ENCODE results near the gene GRAMD2A. TPM values are rescaled to one million over a fixed set of nuclear protein-coding genes. Genes with fewer than 3 reads are reported as not detected.
"Not testable (repeated sequence)": the region's sequence is repeated elsewhere in the genome, so short reads cannot be mapped to it uniquely, and the experiment has no call there.

The GRAMD2A gene
- polyA plus RNA-seq, 4 donors: 6.1 to 15.3 (median 8.7) TPM

GRCh38 chr15:72193836-72194396 is 3.7 kb downstream of the GRAMD2A start:
- no peak for DNase-seq (ENCODE audit: low read depth in 4 of 4, low spot score in 2 of 4)

GRCh38 chr15:72192416-72192815 is 5.2 kb downstream of the GRAMD2A start:
- DNase-seq (ENCODE audit: low read depth in 4 of 4, low spot score in 2 of 4): no peak

- no peak for DNase-seq (ENCODE audit: low read depth in 4 of 4, low spot score in 2 of 4)
Observed at GRCh38 chr15:72189250-72189902, 8.2 kb downstream of the GRAMD2A start.

- DNase-seq (ENCODE audit: low read depth in 4 of 4, low spot score in 2 of 4): no peak
Observed at GRCh38 chr15:72184165-72184811, 13.3 kb downstream of the GRAMD2A start.

GRCh38 chr15:72183781-72184164 is 13.8 kb downstream of the GRAMD2A start:
- DNase-seq (ENCODE audit: low read depth in 4 of 4, low spot score in 2 of 4): no peak

- no peak for DNase-seq (ENCODE audit: low read depth in 4 of 4, low spot score in 2 of 4)
Observed at GRCh38 chr15:72182673-72183072, 14.9 kb downstream of the GRAMD2A start.

GRCh38 chr15:72182244-72182643 is 15.3 kb downstream of the GRAMD2A start:
- no peak for DNase-seq (ENCODE audit: low read depth in 4 of 4, low spot score in 2 of 4)

- DNase-seq (ENCODE audit: low read depth in 4 of 4, low spot score in 2 of 4): no peak
Observed at GRCh38 chr15:72180761-72181324, 16.7 kb downstream of the GRAMD2A start.

GRCh38 chr15:72179950-72180581 is 17.5 kb downstream of the GRAMD2A start:
- DNase-seq (ENCODE audit: low read depth in 4 of 4, low spot score in 2 of 4): no peak

- no peak for DNase-seq (ENCODE audit: low read depth in 4 of 4, low spot score in 2 of 4)
Observed at GRCh38 chr15:72178976-72179585, 18.5 kb downstream of the GRAMD2A start.

- DNase-seq (ENCODE audit: low read depth in 4 of 4, low spot score in 2 of 4): no peak
Observed at GRCh38 chr15:72176743-72177142, 20.8 kb downstream of the GRAMD2A start.

- DNase-seq (ENCODE audit: low read depth in 4 of 4, low spot score in 2 of 4): no peak
Observed at GRCh38 chr15:72176159-72176558, 21.4 kb downstream of the GRAMD2A start.

GRCh38 chr15:72175186-72176044 is 22.2 kb downstream of the GRAMD2A start:
- no peak for DNase-seq (ENCODE audit: low read depth in 4 of 4, low spot score in 2 of 4)

GRCh38 chr15:72174551-72175165 is 22.9 kb downstream of the GRAMD2A start:
- no peak for DNase-seq (ENCODE audit: low read depth in 4 of 4, low spot score in 2 of 4)

GRCh38 chr15:72173864-72174550 is 23.6 kb downstream of the GRAMD2A start:
- no peak for DNase-seq (ENCODE audit: low read depth in 4 of 4, low spot score in 2 of 4)

- no peak for DNase-seq (ENCODE audit: low read depth in 4 of 4, low spot score in 2 of 4)
Observed at GRCh38 chr15:72173401-72173800, 24.2 kb downstream of the GRAMD2A start.

- DNase-seq (ENCODE audit: low read depth in 4 of 4, low spot score in 2 of 4): no peak
Observed at GRCh38 chr15:72172796-72173195, 24.8 kb downstream of the GRAMD2A start.

- not testable (repeated sequence) for DNase-seq (ENCODE audit: low read depth in 4 of 4, low spot score in 2 of 4)
Observed at GRCh38 chr15:72171978-72172377, 25.6 kb downstream of the GRAMD2A start.

GRCh38 chr15:72170691-72171090 is 26.9 kb downstream of the GRAMD2A start:
- no peak for DNase-seq (ENCODE audit: low read depth in 4 of 4, low spot score in 2 of 4)

All from left renal cortex interstitium (tissue), 4 donors.